SH-SY5Y (cell line): ENCODE data around the gene MRM2.

Source experiments
- GATA2 ChIP-seq: IDR thresholded peaks from 2 replicates; pipeline ENCODE4 v1.6.1; 2011; ENCODE audit warnings: mild to moderate bottlenecking, low read depth, low read length
- GATA3 ChIP-seq: IDR thresholded peaks from 2 replicates; pipeline ENCODE4 v1.6.1; 2011; ENCODE audit warnings: low read depth, mild to moderate bottlenecking, low read length, moderate library complexity

GRCh38 chr7:2247141-2247995 is 5.4 kb upstream of the MRM2 start:
- TF ChIP-seq GATA2 (no peak), GATA3 (no peak)
